GM19240 (cell line): Measurements from ENCODE around the gene GAS6.
"Not testable (repeated sequence)": the region's sequence is repeated elsewhere in the genome, so short reads cannot be mapped to it uniquely, and the experiment has no call there.

Experiments used
- DNase-seq: peaks from one replicate; pipeline ENCODE4 v3.0.0; 2011; ENCODE audit warnings: low spot score; ENCODE audit not compliant: insufficient read length

GAS6 gene

GRCh38 chr13:113839536-113840204, 24.2 kb downstream of the GAS6 start:
- DNase-seq: no peak

- no peak for DNase-seq
Observed at GRCh38 chr13:113838711-113839201, 25.1 kb downstream of the GAS6 start.

DNA sequence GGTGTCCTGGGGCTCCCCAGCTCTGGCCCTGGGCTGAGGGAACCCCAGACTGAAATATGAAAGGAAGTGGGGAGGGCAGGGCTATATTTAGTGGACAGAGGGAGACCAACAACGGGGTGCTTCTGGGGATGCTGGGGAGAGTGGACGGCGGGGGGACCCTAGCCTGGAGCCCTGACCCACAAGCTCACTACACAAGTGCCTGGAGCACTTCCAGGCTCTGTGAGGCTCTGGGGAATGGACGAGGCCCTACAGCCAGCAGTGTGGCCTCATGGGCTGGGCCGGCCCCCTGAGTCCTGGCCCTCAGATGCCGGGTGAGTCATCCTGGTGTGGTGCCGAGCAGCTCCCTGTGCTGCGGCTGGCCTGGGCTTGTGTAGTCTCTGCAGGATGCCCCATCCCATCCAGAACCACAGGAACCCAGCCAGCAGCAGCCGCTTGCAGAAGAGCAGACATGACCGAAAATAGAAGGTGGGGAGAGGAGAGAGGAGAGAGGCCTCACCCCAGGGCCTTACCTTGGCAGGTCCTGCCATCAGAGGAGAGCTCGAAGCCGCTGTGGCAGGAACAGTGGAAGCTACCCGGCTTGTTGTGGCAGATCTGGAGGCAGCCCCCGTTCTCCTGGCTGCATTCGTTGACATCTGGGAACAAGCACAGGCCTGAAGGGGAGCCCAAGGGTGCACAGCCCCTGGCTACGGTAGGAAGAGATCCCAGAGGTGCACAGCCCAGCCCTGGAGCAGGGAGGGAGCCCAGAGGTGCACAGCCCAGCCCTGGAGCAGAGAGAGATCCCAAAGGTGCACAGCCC, 26.1 kb downstream of the GAS6 start:
- DNase-seq: no peak

GRCh38 chr13:113836768-113837559, 26.9 kb downstream of the GAS6 start:
- DNase-seq: no peak

GRCh38 chr13:113835461-113836270, 28.2 kb downstream of the GAS6 start:
- DNase-seq: no peak

DNA sequence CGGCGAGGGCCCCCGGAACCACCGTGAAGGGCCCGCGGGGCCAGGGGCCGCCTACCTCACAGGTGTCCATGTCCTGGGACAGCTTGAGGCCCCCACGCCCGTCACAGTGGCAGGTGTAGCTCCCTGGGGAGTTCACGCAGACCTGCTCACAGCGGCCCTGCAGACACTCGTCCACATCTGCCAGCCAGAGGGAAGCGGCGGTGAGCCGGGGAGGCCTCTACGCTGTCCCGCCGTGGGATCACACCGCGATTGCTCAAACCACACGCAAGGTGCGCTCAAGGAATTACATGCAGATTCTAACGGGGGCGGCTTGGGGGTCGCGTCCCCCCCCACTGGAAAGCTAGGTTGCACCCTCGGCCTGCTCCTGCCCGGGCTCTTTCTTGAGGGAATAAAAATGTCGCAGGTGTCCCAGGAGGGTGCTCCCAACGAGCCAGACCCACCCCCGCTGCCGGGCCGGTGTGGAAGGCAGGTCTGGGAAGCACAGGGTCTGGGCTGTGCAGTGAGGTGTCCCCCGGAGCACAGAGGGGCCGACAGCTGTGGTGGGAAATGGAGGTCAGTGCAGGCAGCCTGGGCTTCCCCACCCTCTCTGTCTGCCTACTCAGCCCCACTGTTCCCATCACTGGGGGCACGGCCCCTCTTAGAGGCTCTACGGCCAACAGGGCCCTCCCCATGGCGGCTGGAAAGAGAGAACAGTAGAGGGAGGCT, 29.2 kb downstream of the GAS6 start:
- DNase-seq: no peak

DNA sequence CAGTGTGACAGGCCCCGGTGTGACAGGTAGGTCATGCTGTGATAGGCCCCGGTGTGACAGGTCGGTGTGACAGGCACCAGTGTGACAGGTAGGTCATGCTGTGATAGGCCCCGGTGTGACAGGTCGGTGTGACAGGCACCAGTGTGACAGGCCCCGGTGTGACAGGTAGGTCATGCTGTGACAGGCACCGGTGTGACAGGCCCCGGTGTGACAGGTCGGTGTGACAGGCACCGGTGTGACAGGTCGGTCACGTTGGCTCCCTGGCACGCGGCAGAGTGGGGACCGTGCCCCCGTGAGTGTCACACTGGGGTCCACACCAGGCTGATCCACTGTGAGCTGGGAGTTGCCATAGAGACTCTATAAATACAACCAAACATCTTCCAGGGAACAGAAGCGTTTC, 29.9 kb downstream of the GAS6 start:
- DNase-seq: not testable (repeated sequence)

DNA sequence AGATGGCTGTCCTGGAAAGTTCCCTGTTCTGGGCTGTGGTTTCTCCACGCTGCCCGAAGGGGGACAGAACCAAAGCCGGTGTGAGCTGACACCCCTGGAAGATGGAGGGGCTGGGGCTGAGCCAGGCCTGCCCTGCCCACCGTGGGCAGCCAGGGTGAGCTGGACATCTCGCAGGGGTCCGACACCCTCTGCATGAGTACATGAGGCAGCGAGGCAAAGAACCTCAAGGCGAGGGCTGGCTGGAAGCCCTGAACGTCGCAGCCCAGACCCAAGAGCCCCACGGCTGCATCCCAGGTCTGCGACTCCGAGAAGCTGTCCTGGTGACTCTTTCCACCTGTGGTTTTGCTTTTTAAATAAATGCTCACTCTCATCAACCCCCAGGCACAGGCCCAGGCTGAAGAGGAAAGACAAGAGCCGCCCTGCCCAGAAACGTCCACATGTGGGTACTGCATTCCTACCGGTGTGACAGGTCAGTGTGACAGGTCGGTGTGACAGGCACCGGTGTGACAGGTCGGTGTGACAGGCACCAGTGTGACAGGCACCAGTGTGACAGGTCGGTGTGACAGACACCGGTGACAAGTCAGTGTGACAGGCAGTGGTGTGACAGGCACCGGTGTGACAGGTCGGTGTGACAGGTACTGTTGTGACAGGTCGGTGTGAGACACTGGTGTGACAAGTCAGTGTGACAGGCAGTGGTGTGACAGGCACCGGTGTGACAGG, 30.6 kb downstream of the GAS6 start:
- DNase-seq: no peak

- no peak for DNase-seq
Observed at GRCh38 chr13:113832631-113833030, 31.2 kb downstream of the GAS6 start.

DNA sequence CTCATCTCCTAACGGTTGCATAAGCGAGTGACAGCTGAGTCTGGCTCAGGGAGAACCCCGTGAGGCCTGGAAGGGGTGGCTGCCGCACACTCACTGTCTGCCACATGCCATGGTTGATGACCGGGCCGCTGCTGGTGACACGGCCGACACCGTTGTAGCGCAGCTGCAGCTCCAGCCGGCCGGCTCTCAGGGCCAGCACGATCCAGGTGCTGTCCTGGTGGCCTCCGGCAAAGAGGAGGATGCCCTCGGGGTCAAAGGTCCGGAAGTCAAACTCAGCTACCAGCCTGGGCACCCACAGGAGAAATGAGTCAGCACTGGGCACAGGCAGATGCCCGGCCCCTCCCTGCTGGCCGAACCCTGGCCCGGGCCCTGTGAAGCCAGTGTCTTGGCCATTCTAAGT, 31.7 kb downstream of the GAS6 start:
- DNase-seq: no peak

- DNase-seq: no peak
Observed at GRCh38 chr13:113831061-113831460, 32.8 kb downstream of the GAS6 start.

- DNase-seq: not testable (repeated sequence)
Observed at GRCh38 chr13:113830426-113830950, 33.4 kb downstream of the GAS6 start.

DNA sequence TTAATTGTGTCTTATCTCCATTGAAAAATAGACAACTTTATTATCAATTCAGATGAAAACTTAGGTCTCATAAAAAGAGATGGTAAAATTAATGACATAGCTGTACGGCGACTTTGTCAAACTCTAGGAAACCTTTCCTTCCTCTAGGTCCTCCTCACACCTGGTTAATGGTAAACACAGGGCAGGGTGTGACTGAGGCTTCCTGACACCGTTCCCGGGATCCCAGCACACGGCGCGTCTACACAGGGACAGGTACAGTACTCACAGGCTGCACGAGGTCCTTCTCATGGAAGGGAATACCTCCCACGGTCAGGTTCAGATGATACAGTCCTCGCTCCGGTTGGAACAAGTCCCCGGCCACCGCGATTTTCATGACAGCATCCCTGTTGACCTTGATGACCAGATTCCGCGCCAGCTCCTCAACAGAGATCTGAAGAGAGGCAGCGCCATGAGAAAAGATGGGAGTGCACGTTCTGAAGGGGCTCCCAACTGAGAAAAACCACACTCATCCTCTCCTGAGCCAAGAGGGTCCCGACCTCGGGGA, 35.5 kb downstream of the GAS6 start:
- no peak for DNase-seq

- no peak for DNase-seq
Observed at GRCh38 chr13:113827021-113827420, 36.9 kb downstream of the GAS6 start.

GRCh38 chr13:113826446-113826845, 37.4 kb downstream of the GAS6 start:
- not testable (repeated sequence) for DNase-seq

DNA sequence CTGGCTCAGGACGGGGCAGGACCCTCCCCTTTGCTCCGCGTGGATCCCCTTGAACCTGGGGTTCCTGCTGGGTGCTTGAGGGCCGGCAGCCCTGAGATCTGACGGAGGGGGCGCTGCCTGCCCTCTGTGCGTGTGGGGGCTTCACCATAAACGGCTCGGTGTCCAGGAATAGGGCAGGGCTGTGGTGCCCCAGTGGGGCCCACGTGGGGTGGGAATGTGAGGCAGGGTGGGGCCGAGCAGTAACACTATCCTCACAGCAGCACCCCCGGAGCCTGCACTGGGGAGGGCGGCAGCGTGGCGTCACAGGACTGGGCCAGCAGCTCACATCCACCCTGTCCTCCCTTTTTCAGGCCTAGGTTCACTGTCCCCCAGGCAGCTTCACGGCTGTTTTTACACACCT, 38.0 kb downstream of the GAS6 start:
- DNase-seq: no peak

- DNase-seq: no peak
Observed at GRCh38 chr13:113823771-113824170, 40.1 kb downstream of the GAS6 start.

DNA sequence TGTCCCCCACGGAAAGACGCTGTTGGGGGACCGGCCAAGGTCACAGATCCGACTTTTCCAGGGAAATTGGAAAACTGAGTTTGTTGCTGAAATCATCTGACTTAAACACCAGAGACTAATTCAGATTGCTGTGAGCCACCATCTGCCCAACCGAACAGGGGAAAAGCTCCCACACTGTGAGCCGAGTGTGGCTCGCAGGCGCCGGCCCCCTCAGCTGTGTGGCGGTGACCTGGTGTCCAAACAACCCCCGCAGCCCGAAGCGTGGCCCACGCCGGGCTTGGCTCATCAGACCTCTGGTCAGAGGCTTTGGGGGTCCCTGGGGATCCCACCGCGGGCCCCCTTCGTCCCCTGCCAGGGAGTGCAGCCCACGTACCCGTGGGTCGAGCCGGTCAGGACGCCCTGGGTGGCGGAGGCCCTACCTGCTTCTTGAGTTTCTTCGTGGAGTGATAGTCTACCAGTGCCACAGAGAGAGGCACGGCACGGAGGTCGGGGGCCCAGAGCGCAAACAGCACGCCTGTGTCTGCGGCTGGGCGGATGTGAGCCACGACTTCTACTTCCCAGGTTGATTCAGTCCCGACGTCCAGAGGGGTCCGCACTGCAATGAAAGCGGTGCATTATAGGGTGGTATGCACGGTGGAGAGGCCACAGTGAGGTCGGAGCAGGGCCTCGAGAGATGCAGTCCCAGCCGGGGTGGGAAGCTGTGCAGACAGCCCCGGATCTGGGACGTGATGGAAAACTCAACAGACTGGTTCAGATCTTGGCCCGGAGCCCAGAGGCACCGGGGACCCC, 40.7 kb downstream of the GAS6 start:
- no peak for DNase-seq
